Cerebellar nuclear complex (tissue), 1 donor: ENCODE results near the gene MUC20.
"Not testable (repeated sequence)": the region's sequence is repeated elsewhere in the genome, so short reads cannot be mapped to it uniquely, and the experiment has no call there.

ENCODE experiments used
- DNase-seq, 2 experiments: peaks; one replicate each; lab custom pipeline; 2025; lab: John Stamatoyannopoulos, UW

The MUC20 gene

GRCh38 chr3:195720831-195721506 lies at the start of gene MUC20:
Gene MUC20 (plus strand): TSS chr3:195720978. CDS start chr3:195721008, 30 bp downstream.
- DNase-seq: not testable (repeated sequence)

- not testable (repeated sequence) for DNase-seq
Observed at GRCh38 chr3:195671283-195671682, 49.5 kb upstream of the MUC20 start.

GRCh38 chr3:195673711-195674110 lies 47.1 kb upstream of the MUC20 start:
- DNase-seq: not testable (repeated sequence)

GRCh38 chr3:195678391-195679015 lies 42.3 kb upstream of the MUC20 start:
- DNase-seq: not testable (repeated sequence)

GRCh38 chr3:195680690-195681089 lies 40.1 kb upstream of the MUC20 start:
- not testable (repeated sequence) for DNase-seq

- not testable (repeated sequence) for DNase-seq
Observed at GRCh38 chr3:195681458-195682103, 39.2 kb upstream of the MUC20 start.

- not testable (repeated sequence) for DNase-seq
Observed at GRCh38 chr3:195682104-195682742, 38.6 kb upstream of the MUC20 start.

- not testable (repeated sequence) for DNase-seq
Observed at GRCh38 chr3:195683722-195684526, 36.9 kb upstream of the MUC20 start.

- DNase-seq: not testable (repeated sequence)
Observed at GRCh38 chr3:195684527-195685257, 36.1 kb upstream of the MUC20 start.

GRCh38 chr3:195686537-195687208 lies 34.1 kb upstream of the MUC20 start:
- DNase-seq: not testable (repeated sequence)

- not testable (repeated sequence) for DNase-seq
Observed at GRCh38 chr3:195687209-195687760, 33.5 kb upstream of the MUC20 start.

- not testable (repeated sequence) for DNase-seq
Observed at GRCh38 chr3:195688471-195689183, 32.2 kb upstream of the MUC20 start.

GRCh38 chr3:195689184-195690070 lies 31.4 kb upstream of the MUC20 start:
- not testable (repeated sequence) for DNase-seq

- no peak for DNase-seq
Observed at GRCh38 chr3:195690951-195691350, 29.8 kb upstream of the MUC20 start.

- not testable (repeated sequence) for DNase-seq
Observed at GRCh38 chr3:195691596-195692353, 29.0 kb upstream of the MUC20 start.

GRCh38 chr3:195692354-195692685 lies 28.5 kb upstream of the MUC20 start:
- DNase-seq: no peak

- DNase-seq: no peak
Observed at GRCh38 chr3:195692781-195693427, 27.9 kb upstream of the MUC20 start.
